BE2C (cell line): ENCODE data around the gene PLCB4.

ENCODE experiments used
- DNase-seq: peaks from one replicate; pipeline ENCODE4 v3.0.0-alpha.2; 2020
- H3K27me3 ChIP-seq: fragments of 250-450 bp; sonication (Bioruptor Pico); 2 replicates; pipeline ENCODE4 v1.5.1; 2020; ENCODE audit warnings: mild to moderate bottlenecking
- H3K36me3 ChIP-seq: fragments of 250-450 bp; sonication (Bioruptor Pico); 2 replicates; pipeline ENCODE4 v1.5.1; 2020; ENCODE audit warnings: mild to moderate bottlenecking
- H3K4me1 ChIP-seq: fragments of 250-450 bp; sonication (Bioruptor Pico); 2 replicates; pipeline ENCODE4 v1.5.1; 2020
- H3K4me3 ChIP-seq: 2 replicates; pipeline ENCODE4 v1.5.1; 2011; ENCODE audit warnings: low read depth, low read length
- H3K9me3 ChIP-seq: fragments of 250-450 bp; sonication (Bioruptor Pico); 2 replicates; pipeline ENCODE4 v1.5.1; 2020
- TF ChIP-seq, protein P1 (sequence below): IDR thresholded peaks from 2 replicates; pipeline ENCODE4 v1.5.1; 2012; ENCODE audit warnings: mild to moderate bottlenecking, low read depth, low read length

Gene PLCB4

DNA sequence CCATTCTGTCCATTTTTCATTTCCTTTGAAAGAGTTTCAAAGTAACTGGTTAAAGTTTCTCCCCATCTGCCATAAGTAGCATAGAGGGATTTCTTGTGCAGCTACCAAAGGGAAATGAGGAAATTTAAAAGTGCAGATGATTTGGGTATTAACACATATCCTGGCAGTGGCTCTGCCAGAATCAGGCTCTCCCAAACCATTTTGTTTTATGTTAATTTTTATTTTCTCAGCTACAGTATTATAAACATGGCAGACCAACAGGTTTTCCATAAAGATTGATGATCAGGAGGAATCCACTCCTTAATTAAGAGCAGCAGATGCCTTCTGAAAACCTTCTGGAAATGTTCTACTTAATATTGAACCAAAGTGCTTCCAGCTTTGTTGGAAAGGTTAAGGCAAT lies 13.9 kb downstream of the PLCB4 start:
- no peaks in the 10 kb centered on the region for H3K9me3 ChIP-seq
- DNase-seq = no peak
- TF ChIP-seq, protein P1, sequence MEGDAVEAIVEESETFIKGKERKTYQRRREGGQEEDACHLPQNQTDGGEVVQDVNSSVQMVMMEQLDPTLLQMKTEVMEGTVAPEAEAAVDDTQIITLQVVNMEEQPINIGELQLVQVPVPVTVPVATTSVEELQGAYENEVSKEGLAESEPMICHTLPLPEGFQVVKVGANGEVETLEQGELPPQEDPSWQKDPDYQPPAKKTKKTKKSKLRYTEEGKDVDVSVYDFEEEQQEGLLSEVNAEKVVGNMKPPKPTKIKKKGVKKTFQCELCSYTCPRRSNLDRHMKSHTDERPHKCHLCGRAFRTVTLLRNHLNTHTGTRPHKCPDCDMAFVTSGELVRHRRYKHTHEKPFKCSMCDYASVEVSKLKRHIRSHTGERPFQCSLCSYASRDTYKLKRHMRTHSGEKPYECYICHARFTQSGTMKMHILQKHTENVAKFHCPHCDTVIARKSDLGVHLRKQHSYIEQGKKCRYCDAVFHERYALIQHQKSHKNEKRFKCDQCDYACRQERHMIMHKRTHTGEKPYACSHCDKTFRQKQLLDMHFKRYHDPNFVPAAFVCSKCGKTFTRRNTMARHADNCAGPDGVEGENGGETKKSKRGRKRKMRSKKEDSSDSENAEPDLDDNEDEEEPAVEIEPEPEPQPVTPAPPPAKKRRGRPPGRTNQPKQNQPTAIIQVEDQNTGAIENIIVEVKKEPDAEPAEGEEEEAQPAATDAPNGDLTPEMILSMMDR = no peak
- H3K36me3 ChIP-seq = no peaks in the 10 kb centered on the region
- H3K4me1 ChIP-seq = peaks cover 22% of the 10 kb centered on the region
- H3K4me3 ChIP-seq = no peak overlapping the region
- no peaks in the 10 kb centered on the region for H3K27me3 ChIP-seq

DNA sequence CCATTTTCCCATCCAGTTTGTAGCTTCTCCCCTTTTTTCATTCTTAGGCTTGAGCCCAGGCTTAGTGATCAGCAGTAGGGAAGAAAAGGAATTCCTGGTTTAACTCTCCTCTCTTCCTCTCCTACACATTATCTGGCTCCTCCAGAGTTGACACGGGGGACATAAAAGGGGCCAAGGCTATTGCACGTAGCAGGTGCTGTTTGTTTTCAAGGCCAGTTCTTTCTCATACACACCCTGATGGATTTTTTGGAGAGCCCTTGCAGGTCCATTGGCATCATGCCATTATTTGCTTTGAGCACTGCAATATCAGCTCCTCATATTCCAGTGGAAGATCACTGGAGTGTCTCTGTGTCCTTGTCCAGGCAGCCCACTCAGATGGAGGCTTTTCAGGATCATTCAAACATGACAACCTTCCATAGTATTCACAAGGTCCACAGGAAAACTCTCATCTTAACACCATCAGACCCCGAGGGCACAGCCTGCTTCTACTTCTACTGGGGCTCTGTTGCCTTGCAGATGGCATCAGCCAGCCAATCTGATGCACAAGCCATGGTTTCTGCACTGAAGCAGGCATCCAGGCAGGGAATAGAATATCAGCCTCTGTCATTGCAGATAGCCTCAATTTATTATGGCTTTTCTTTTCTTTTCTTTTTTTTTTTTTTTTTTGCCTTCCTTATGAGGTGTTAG lies 18.8 kb downstream of the PLCB4 start:
- H3K27me3 ChIP-seq = no peaks in the 10 kb centered on the region
- no peak overlapping the region for H3K4me3 ChIP-seq
- no peaks in the 10 kb centered on the region for H3K36me3 ChIP-seq
- DNase-seq = peak; percentile 86
- TF ChIP-seq, protein P1 = no peak
- H3K4me1 ChIP-seq = peaks cover 15% of the 10 kb centered on the region
- no peaks in the 10 kb centered on the region for H3K9me3 ChIP-seq

DNA sequence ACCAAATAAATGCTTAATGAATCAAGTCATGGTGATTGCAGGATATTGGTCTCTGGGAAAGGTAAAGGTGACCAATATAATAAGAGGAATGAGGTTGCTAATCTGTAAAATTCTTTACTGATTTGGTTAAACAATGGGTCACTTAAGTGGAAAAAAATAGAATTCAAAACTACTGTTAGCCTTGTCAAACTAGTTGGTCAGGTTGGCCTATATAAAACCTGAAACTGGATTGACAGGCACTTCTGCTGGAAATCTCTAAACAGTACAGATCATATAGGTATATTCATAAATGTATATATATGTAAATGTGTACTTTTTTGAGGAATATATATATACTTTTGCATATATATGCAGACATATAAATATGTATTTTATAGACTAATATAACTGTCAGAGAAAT lies 19.7 kb downstream of the PLCB4 start:
- no peak overlapping the region for H3K4me3 ChIP-seq
- TF ChIP-seq, protein P1 = no peak
- H3K4me1 ChIP-seq = peaks cover 16% of the 10 kb centered on the region
- H3K36me3 ChIP-seq = no peaks in the 10 kb centered on the region
- H3K27me3 ChIP-seq = no peaks in the 10 kb centered on the region
- DNase-seq = no peak
- H3K9me3 ChIP-seq = no peaks in the 10 kb centered on the region

DNA sequence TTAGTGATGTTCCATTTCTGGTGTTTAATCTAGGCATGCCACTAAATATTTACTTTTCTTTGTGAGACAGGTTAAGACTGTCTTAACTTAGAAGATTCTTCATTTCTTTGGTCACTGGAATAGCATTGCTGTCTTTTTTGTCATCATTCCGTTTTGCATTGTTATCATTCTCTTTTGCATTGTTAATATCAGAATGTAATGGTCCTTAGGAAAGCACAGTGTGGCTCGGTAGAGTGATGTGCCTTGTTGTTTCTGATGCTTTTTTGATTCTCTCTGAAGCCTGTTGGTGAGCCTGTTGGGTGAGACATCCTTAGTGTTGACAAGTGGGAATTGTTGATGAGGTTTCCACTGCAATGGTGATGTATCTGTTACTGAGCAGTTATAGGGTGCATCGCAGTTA lies 23.2 kb downstream of the PLCB4 start:
- no peaks in the 10 kb centered on the region for H3K27me3 ChIP-seq
- no peaks in the 10 kb centered on the region for H3K36me3 ChIP-seq
- no peak for DNase-seq
- no peak overlapping the region for H3K4me3 ChIP-seq
- TF ChIP-seq, protein P1 = no peak
- H3K4me1 ChIP-seq = peaks cover 31% of the 10 kb centered on the region
- no peaks in the 10 kb centered on the region for H3K9me3 ChIP-seq

DNA sequence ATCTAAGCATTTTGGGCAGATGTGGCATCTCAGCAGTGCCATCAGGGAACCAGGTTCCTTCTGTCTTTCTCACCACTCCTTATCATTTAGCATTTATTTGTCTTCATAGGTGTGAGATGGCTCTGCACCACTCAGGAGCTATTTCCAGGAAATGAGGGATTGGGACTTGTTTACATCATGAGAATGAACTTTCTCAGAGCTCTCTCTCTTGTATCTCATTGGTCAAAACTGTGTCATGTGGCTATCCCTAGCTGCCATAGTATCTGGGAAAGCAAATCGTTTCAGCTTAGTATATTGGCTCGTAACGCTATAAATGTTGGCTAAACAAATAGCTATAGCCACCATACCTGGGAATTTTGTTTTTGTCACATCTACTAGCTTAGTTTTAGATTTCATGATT lies 23.8 kb downstream of the PLCB4 start:
- H3K27me3 ChIP-seq = no peaks in the 10 kb centered on the region
- no peak overlapping the region for H3K4me3 ChIP-seq
- TF ChIP-seq, protein P1 = no peak

DNA sequence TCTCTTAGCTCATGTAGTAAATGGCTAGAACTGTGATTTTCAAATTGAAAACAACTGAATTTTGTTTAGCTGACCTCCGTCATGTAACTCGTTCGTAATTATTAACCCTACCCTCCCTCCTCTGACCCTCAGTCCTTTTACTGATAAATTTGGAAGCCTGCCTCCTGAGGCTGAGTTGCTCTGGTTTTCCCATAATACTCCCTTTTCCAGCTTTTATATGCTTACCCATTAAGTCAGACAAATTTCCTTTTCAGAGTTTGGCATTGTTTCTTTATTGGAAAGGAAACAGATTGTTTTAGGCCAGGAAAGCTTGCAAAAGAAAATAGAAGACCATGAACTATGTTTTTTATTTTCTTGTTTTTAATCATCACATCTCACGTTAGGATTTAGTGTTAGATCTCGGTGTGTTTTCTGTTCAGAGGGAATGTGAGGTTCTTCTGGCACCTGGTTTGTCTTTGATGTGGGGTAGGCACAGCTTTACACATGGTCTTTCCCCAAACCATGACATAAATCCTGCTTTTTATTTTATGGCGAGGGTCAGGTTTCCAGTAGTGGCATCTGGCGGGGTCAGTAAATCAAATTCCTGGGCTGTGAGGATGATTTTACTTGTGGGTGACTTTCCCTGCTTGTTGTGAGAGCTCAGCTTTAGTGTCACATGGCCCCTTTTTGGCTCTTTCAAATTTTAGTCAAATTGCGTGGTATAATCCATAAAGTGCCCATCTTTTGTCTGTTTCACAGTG lies 24.5 kb downstream of the PLCB4 start:
- Histone ChIP-seq H3K4me1 (peaks cover 34% of the 10 kb centered on the region), H3K36me3 (no peaks in the 10 kb centered on the region), H3K27me3 (no peaks in the 10 kb centered on the region), H3K9me3 (no peaks in the 10 kb centered on the region), H3K4me3 (no peak overlapping the region)
- no peak for DNase-seq
- TF ChIP-seq, protein P1 = no peak

More for the DNA sequence above, 23.8 kb downstream of the PLCB4 start:
- no peak for DNase-seq
- H3K36me3 ChIP-seq = no peaks in the 10 kb centered on the region
- H3K9me3 ChIP-seq = no peaks in the 10 kb centered on the region
- peaks cover 34% of the 10 kb centered on the region for H3K4me1 ChIP-seq
